Left hindlimb (tissue), 1 donor: ENCODE measurements around the gene RPL19.
A peak's percentile ranks its signal among the peaks of the same experiment; 100 is the strongest.

ENCODE experiments used
- DNase-seq: peaks from one replicate; pipeline ENCODE4 v3.0.0-alpha.2; 2018

The RPL19 gene

DNA sequence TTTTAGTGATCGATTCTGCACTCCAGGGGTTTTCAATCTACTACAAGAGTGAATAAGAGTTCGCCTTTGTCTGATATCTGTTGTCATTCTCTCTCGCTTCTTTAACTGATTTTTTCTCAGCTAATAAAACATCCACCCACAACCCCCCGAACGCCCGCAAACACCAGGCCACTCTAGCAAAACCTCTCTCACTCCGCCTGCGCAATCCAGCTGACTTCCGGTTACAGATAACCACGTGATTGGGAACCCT is 338 bp upstream of the RPL19 start:
- DNase-seq = peak; percentile 90

DNA sequence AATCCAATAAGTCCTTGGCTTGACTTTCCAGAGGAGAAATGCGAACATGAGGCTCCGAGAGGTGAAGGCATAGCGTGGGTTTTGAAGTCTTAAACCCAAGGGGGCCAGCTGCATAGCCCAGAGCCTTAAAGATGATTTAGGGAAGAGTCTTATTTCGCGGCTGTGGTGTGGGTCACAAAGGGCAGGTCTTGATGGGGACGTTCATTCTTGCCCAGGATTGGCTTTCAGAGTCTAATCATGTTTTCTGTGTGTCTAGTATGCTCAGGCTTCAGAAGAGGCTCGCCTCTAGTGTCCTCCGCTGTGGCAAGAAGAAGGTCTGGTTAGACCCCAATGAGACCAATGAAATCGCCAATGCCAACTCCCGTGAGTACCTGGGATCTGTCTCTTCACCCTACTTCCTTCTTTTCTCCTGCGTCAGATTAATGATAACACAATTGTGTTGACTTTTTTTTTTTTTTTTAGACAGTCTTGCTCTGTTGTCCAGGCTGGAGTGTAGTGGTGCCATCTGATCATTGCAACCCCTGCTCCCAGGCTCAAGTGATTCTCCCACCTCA is 951 bp downstream of the RPL19 start:
- no peak for DNase-seq

DNA sequence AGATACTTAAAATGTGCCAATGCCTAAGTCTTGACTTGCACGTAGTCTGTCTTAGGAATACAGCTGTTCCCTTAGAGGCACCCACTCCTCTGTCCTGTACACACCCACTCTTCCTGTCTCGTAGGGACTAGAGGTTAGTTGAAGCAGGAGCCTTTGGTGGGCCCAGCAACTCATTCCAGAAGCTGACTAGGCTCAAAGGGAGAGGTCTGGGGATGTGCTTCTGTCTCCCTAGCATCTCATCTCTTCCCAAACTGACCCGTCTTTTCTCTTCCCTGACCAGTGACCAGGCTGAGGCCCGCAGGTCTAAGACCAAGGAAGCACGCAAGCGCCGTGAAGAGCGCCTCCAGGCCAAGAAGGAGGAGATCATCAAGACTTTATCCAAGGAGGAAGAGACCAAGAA is 4.2 kb downstream of the RPL19 start:
- no peak for DNase-seq

DNA sequence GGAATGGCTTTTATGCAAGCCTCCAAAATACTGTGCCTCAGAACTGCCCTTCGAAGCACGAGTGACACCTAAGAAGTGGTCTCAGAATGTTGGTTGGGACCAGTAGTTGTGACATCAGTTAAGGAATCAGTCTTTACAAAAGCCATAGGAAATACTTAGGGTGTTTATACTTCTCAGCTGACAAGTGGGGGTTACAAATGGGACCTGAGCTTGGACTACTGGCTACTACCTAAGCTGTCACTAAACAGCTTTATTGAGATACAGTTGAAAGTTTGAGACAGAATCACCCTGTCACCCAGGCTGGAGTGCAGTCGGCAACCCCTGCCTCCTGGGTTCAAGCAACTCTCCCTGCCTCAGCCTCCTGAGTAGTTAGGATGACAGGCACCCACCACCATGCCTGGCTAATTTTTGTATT is 5.0 kb downstream of the RPL19 start:
- no peak for DNase-seq

DNA sequence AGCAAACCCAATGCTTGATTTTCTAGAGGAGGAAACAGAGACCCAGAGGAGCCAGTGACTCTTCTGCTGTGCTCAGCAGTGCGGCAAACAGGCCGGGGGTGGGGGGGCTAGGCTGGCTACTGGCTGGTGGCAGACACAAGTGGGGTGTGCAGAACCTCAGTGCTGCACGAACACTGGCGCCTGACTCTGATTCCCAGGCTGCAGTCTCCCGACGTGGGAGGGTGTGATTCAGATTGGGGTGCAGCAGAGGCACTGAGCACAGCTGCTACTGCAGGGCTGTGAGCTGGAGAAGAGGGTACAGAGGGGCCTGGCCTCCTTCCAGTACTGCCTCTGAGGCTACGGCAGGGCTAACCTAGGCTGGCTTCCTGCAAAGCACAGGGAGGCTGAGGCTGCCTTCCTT is 8.1 kb downstream of the RPL19 start:
- no peak for DNase-seq

DNA sequence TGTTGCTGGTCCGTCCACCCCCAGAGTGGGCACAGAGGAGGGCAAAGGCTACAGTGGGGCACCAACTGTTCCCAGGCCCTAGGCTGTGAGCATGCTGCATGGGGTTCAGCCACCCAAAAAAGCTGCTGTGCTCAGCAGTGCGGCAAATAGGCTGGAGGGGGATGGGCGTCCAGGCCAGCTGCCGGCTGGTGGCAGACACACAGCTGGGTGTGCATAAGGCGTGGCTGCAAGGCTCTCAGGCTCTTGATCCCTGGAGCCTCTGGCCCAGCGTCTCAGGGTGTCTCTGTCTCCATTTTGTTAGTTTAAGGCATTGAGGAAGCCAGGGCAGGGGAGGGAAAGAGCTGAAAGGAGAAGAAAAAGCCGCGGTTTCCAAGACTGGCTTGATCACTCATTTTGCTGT is 8.8 kb downstream of the RPL19 start:
- DNase-seq = no peak

DNA sequence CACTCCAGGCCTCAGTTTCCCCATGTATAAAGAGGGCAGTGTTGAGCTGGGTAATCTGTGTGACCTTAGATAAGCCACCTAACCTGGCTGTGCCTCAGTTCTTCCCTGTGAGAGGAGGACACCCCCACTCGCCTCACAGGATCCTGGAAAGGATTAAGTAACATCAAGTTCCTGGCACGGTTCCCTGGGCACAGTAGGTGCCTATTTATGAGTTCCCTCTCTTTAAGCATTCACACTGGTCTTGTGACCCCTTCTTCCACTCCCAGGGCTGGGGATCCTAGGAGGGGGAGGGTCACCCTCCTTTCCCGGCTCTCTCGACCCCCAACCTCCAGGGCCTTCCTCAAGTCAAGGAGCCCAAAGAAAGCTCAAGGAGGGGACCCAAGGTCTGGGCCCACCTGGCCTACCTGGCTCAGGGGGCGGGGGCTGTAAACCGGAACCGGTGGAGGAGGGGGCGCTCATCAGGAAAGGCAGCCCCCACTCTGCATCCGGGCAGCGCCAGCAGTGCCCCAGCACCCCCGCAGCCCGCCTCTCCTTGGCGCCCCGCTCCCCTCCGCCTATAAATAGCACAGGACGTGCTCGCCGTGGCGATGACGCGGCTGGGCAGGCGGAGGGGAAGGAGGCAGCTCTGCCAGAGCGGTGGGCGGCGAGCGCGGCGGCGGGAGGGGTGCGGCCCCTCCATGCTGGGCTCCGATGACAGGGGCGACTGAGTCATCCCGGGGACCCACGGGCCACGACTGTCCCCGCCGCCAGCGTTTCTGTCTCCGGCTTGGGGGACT is 9.4 kb downstream of the RPL19 start:
- peak; percentile 87 for DNase-seq

DNA sequence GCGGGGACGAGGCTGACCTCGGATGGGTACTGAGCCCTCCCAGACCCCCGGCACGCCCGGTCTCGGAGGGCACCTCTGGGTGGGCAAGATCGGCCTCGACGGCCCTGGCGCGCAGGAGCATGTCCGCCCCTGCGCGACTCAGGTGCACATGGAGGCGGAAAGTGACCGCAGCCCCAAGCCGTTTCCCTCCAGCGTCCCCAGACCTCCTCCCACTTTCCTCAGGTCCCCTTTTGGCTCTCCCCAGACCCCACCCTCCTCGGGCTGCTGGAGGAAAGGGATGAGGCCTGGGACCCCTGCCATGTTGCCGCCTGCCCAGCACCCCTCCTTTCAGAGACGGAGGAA is 10.0 kb downstream of the RPL19 start:
- peak; percentile 36 for DNase-seq

DNA sequence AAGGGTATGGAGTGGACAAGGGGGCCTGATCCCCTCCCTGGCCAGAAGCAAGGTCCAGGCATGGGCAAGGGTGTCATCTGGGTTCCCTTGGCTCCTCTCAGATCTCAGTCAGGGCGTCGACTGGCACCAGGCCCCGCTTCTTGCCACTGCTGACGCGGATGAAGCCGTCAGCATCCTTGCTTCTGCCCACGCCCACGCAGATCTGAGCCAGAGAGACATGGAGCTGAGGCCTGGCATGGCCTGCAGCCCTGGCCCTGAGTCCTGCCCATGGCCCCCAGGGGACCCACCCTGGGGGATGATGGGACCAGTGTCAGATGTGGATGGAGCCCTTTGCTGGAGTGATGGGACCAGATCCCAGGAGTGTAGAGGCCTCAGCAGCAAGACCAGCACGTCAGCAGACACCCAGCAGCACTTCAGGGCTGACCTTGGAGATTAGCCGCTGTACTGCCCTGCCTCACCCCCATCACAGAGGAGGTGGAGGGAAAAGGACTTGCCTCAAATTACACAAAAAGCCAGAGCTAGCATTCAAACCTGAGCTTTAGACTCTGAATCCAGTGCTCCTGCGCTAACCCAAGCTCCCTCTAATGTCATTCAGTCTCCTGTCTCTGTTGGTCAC is 12.2 kb downstream of the RPL19 start:
- no peak for DNase-seq

DNA sequence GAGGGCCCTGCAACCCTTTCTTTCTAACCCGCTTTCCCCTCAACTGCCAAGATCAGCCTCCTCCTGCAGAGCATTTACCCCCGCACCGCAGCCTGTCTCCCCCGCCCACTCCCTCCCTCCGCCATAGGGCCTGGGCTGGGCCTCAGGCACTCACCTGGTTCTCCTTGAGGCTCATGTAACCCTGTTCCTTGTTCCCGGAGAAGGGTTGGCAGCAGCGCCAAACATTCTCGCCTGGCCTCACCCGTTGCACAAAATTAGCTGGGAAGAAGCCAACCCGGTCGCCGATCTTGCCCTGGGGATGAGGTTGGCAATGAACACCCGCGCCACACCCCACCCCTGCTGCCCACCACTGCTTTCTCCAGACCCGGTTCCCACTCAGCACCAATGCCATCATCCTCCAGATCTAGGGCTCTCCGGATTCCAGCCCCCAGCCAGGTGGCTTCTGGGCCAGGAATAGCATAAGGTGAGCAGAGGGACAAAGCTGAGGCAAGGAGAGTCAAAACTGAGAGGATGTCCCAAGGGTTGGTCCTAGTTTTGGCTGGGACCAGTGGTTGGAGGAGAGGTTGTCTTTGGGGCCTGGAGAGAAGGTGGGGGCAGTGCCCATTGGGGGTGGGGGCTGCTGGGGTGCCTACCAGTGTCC is 12.9 kb downstream of the RPL19 start:
- DNase-seq = peak; percentile 25

DNA sequence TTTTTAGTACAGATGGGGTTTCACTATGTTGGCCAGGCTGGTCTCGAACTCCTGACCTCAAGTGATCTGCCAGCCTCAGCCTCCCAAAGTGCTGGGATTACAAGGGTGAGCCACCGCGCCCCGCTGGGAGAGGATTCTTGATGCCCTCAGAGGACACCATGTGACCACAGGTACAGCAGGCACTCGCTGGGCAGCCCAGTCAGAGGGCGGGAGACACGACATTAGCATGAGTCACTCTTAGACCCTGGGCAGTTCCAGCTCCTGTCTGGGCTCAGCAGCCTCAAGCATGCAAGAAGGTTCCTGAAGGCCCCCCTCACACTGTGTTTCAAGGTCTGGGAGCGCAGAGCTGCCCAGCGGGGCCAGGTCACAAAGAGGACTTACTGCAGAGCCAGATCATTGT is 13.8 kb downstream of the RPL19 start:
- no peak for DNase-seq

DNA sequence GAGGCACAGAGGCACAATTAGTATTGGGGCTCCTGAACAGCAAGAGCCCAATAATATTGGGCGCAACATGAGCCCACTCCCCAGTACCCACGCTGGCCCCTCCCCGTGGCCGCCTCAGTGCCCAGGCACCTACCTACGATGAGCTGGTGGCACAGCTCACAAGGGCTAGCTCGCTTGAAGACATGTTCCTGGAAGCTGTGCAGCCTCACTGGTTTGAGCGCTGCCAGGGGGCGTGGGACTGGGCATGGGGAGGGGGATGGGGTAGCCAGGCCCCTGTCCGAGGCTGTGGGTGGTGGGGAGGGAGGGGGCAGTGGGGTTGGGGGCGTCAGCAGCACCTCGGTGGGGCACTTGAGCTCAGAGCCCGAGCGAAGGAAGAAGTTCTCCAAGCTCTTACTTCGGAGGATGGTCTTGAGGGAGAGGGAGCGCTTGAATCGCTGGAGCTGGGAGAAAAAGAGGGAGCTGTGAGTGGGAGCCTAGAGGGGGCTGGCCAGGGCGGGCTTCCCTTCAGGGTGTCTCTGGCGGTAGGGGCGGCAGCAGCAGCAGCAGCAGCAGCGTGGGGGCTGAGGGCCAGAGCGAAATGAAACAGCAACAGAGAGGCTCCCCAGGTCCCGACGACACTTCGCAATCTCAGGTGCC is 17.8 kb downstream of the RPL19 start:
- DNase-seq = no peak

DNA sequence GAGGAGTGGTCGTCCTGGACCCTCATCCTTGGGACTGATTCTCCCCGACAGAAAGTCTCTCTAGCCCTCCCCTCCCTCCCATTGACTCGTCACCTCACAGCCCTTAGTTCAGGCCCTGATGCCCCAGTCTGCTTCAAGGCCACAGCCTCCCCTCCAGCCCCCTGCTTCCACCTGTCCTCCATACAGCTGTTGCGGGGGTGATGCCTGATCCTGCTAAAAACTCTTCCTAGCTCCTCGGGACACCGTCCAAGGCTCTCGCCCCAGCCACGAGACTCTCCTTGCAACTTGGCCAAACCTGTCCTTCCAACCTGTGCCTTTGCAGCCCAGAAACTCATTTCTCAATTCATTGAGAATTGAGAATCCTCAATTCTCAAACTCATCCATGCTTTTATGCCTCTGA is 18.8 kb downstream of the RPL19 start:
- DNase-seq = no peak

DNA sequence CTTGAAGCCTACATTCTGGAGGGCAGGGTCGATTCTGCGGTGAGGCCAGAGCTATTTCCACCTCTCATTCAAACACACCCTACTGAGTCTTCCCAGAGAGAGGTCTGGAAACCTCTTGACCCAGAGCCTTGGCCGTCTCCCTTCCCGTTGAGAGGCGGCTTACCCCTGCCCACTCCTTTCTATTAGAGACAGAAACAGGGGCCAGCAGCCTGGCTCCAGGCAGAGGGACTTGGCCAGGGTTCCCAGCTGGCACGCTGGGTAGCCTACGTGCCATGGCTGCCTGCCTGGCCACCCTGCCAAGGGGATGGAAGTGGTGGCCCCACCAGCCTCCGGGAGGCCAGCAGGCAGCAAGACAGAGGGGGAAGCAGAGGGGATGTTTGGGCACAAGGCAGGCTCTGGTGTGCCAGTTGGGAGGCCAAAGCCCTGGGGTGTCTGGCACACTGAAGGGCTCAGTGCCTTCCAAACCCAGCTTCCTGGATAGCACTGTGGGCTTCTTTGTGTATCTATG is 19.6 kb downstream of the RPL19 start:
- DNase-seq = no peak

DNA sequence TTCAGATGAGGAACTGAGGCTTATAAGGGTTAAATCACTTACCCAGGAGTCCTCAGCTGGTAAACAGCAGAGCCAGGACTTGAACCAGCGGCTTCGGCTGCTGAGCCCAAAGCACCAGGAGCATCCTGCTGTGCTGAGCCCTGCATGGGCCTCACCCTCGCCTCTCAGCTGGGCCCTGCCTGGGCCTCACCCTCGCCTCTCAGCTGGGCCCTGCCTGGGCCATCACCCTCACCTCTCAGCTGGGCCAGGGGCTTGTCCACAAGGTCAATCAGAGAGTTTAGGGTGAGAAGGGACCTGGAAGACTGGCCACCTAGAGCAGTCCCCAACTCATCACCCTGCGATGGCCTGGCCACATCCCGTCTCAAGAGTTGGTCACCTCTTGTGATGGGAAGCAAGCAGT is 21.5 kb downstream of the RPL19 start:
- DNase-seq = no peak

DNA sequence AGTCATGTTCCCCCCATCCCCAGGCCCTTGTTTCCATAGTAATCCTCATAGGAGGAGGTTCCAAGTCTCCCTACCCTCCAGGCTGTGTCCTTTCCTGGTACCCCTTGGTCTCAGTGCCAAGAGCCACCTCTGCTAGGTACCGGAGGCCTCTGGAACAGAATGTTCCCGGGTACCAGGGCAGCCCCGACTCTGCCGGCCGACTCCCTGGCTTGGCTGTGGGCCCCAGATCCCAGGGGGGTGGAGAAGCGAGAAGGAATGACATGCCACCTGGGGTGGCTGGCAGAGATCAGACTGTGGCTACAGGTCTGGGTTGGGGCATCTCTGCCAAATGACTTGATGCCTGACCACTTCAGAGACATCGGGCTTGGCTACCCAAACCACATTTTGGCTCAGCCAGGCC is 22.1 kb downstream of the RPL19 start:
- no peak for DNase-seq

DNA sequence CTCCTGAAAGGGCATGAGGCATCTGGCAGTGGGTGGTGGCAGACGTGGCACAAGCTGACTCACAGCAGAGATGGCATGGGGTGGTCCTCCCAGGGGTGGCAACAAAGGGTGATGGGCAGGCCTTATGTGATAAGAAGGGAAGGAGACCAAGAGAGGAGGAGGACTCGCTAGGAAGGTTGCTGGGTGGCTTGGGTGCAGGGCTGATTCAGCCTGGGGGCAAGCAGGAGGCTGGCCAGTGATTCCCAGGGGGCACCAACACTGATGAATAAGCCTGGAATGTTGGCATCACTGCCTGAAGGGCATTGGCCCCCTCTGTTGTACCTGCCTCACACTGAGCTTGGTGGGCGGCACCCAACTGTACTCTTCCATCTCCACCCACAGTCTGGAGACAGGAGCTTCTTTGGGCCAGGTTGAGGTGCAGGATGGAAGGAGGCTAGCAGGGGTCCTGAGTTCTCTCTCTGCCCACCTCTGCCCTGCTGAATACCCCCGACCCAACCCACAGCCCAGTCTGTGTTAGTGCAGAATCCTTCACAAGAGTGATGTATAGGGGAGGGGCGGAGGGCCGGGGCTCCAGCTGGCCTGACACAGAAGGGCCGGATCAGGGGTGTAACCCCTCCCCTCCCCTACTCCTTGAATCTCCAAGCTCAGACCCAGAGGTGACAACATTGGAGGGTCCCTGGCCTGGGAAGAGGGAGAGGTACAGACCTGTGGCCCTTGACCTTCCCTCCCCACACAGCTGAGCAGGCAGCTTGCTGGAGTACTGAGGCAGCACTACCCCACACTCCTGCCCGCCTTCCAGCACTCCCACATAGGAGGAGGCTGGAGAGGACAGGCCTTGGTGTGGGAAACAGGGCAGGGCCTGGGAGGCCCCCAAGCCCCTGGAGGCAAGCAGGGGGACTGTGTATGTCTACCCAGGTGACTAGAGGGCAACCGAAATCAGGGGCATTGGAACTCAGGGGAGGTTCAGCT is 23.1 kb downstream of the RPL19 start:
- DNase-seq = no peak

DNA sequence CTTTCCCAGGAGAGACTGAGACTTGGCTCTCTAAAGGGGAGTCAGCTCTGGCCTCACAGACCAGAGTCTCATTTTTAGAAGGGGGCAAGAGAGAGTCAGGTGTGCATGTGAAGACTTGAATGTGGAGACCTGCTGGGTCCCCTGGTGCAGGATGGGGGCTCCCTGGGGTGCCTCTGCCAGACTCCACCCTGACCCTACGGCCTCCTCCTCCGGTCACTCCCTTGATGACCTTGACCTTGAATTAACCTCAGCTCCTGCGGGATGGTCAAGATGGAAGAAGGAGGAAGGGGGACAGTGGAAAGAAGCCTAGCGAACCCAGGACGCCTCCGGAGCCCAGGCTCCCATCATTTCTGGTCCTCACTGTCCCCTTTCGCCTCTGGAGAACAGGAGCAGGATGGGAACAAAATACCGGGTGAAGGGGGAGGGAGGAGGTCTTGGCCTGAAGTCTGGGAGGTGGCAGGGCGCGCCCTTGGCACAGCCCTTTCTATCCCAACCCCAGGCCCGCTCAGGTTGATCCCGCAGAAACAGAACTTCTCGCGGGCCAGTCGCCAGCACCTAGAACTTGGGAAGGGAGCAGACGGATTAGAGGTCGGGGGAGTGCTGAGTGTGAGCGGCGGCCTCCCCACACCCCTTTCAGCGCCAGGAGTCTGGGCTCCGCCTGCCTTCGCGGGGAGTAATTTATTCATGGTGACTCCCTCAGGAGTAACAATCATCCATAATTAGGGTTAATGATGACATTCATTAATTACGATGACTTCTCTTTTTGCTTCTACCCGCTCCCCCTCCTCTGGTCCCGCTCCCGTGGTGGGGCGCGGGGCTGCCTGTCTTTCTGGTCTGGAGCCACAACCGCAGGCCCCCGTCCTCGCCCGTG is 24.1 kb downstream of the RPL19 start:
- DNase-seq = no peak

DNA sequence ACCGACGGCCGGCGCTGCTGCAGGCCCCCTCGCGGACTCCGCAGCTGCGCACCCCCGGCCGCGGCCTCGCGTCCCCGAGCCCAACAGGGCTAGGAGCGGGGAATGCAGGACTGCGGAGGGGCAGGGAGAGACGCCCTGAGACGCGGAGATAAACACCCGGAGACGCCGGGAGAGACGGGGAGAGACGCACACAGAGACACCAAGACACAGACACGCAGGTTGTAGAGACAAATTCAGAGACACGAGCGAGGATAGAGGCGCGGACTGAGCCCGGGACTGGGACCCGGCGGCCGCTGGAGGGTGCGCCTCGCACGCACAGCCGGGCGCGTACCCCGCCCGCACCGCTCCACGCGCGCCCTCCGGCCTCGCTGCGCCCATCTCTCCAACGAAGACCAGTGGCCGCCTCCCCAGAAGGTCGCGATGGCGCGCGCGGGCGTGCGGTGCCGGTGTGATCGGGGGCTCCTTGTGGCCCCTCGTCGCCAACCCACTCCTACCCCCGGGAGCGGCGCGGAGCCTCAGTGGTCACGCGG is 24.8 kb downstream of the RPL19 start:
- no peak for DNase-seq

DNA sequence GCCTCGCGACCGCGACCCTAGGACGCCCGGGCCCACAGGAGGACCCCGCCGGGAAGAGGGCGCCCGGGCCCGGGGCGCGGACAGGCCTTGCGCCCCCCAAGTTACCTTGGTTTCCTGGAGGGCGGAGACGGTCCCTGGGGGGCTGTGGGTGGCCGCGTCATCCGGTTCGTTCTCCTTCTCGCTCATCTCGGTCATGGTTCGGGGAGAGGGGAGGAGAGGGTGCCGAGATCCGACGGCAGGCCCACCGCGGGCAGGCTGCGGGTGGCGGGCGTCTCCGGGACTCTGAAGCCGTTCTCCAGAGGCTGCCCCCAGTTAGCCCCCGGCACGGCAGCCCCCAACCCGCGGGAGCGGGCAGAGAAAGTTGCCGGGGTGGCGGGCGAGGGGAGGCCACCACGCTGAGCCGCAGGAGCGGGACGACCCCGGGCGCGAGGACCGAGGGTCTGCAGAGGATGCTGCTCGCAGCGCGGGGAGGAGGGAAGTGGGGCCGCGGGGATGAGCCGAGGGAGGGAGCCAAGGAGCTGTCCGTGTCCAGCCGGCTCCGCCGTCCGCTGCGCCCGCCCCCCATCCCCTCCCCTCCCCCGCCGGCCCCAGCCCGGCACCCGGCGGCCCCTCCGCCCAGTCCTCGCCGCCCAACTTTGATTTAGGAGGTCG is 25.4 kb downstream of the RPL19 start, which contains the start of gene STAC2:
TSS of gene STAC2 (minus strand) at position 638 of the 651 bp plus-strand sequence. CDS start at position 195, 443 bp downstream.
- DNase-seq = no peak
